Activated T-cell treated with anti-CD3 and anti-CD28 coated beads, Interleukin-2, amount 50 U/mL, for 72 hours (primary cell): ENCODE measurements around the gene KRT34. TPM values are rescaled to one million over a fixed set of nuclear protein-coding genes. Genes with fewer than 3 reads are reported as not detected.

Source experiments
- ATAC-seq, 2 donors: fragments of 150-1000 bp; cut with Tn5 transposase; replicated peaks in 1 of 2; 2 replicates each; pipeline ENCODE4 v1.10.0; 2021; ENCODE audit warnings: moderate library complexity in 2 of 2, mild to moderate bottlenecking in 1 of 2
- DNase-seq, 2 donors: peaks; one replicate each; pipeline ENCODE4 v3.0.0; 2021 to 2022; ENCODE audit warnings: mixed read lengths in 1 of 2
- H3K27ac Mint-ChIP-seq: one replicate; pipeline ENCODE4 v1.8.0; 2022; ENCODE audit warnings: mild to moderate bottlenecking, moderate library complexity, mixed read lengths
- H3K27me3 Mint-ChIP-seq: one replicate; pipeline ENCODE4 v1.8.0; 2022; ENCODE audit warnings: low read depth, mixed read lengths
- H3K36me3 Mint-ChIP-seq, 2 donors: one replicate each; pipeline ENCODE4 v1.8.0; 2022; ENCODE audit warnings: mixed read lengths in 2 of 2, mild to moderate bottlenecking in 1 of 2; ENCODE audit not compliant: insufficient read depth in 2 of 2
- H3K4me1 Mint-ChIP-seq: one replicate; pipeline ENCODE4 v1.8.0; 2022; ENCODE audit warnings: low read depth, mixed read lengths
- H3K4me3 Mint-ChIP-seq, 2 donors: one replicate each; pipeline ENCODE4 v1.8.0; 2022; ENCODE audit warnings: mild to moderate bottlenecking in 2 of 2, mixed read lengths in 2 of 2, moderate library complexity in 2 of 2
- H3K9me3 Mint-ChIP-seq, 2 donors: one replicate each; pipeline ENCODE4 v1.8.0; 2022; ENCODE audit warnings: mixed read lengths in 2 of 2
- total RNA-seq, 2 donors: library from RNA; stranded (reverse); gene quantifications; one replicate each; pipeline ENCODE4 v1.2.3, GENCODE V29; 2022

The KRT34 gene
- total RNA-seq, 2 donors from 2014 or later: not detected

DNA sequence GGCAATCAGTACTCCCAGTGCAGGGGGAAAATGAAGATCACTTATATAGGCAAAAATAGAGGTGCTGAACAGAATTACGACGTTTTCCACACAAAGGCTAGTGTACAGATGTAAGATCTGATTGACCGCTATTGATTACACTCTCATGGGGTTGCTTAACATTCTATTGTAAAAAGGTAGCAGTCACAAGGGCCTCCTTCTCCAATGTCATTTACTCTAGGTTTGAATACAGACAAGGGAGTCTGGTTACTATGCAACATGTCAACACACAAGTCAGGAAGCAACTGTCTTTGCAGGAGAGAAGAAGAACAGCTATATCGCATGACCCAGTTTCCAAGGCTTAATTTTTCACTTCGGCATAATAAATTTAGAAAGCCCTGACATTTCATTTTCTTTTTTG is 34.4 kb upstream of the KRT34 start:
- DNase-seq (no peak), ATAC-seq (no peak)
- H3K4me3 Mint-ChIP-seq: no peak overlapping the region
- H3K27ac Mint-ChIP-seq: no peak overlapping the region
- no peaks in the 10 kb centered on the region for H3K27me3 Mint-ChIP-seq
- H3K9me3 Mint-ChIP-seq: no peaks in the 10 kb centered on the region
- no peaks in the 10 kb centered on the region for H3K4me1 Mint-ChIP-seq
- H3K36me3 Mint-ChIP-seq: no peaks in the 10 kb centered on the region

DNA sequence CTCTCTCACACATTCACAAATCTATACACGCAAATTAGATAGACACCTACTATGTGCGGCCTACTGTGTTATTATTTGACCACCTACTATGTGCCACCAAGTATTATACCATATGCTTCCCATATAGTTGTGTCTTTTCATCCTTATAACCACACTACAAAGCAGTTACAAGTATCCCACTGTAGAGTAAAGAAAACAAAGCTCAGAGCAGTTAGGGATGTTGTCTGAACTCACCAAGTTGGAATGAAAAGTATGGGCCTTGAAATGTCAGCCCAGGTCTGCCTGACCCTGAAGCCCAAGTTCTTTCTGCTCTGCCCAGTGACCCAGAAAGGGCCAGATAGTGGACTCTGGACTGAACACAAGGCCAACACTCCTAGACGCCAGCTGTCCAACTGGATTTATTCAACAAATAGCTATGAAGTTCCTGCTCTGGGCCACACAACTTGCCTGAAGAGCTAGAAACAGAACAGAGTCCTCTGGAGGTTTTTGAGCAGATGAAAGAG is 33.8 kb upstream of the KRT34 start:
- H3K36me3 Mint-ChIP-seq: no peaks in the 10 kb centered on the region
- DNase-seq (no peak), ATAC-seq (no peak)
- no peak overlapping the region for H3K27ac Mint-ChIP-seq
- H3K27me3 Mint-ChIP-seq: no peaks in the 10 kb centered on the region
- H3K4me3 Mint-ChIP-seq: no peak overlapping the region
- H3K9me3 Mint-ChIP-seq: no peaks in the 10 kb centered on the region
- no peaks in the 10 kb centered on the region for H3K4me1 Mint-ChIP-seq

DNA sequence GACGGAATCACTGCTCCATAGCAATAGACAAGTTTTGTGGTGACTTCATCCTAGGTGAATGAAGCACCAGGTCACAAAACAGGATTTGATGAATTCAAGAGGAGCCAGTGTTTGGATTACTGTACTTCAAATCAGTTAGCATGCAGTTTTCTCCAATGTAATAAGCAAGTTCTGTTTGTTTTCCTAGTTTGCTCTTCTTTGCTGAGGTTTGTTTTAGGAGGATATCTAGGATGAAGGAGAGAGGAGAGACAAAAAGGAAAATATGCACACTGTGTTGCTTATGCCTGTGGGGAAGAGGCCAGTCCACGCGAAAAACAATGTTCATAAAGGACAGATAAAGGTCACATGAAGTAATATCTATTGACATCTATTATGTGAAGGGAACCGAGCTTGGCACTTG is 33.3 kb upstream of the KRT34 start:
- H3K36me3 Mint-ChIP-seq: no peaks in the 10 kb centered on the region
- H3K9me3 Mint-ChIP-seq: no peaks in the 10 kb centered on the region
- no peak for DNase-seq
- H3K4me3 Mint-ChIP-seq: no peak overlapping the region
- no peaks in the 10 kb centered on the region for H3K27me3 Mint-ChIP-seq
- ATAC-seq: no peak
- no peaks in the 10 kb centered on the region for H3K4me1 Mint-ChIP-seq
- no peak overlapping the region for H3K27ac Mint-ChIP-seq

DNA sequence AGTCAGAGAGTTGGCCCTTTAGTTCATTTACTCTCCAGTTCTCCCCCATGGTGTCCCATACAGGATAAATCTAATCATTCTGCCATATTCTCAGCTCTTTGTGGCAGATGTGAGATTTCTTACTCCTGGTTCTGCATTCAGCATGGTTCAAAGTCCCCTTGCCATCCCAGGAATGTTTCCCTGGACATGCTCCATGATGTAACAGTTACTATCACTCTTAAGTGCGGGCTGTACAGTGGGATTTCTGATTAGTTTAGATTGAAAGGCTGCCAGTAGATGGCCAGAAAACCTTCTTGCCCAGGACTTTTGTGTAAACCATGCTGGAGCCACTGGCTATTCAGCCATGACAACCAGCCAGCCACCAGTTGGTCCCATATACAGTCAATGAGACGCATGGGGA is 31.9 kb upstream of the KRT34 start:
- Mint-ChIP-seq H3K36me3 (no peaks in the 10 kb centered on the region), H3K27ac (no peak overlapping the region), H3K27me3 (no peaks in the 10 kb centered on the region), H3K4me3 (no peak overlapping the region), H3K4me1 (peaks cover 2% of the 10 kb centered on the region), H3K9me3 (no peaks in the 10 kb centered on the region)
- DNase-seq: no peak
- ATAC-seq: no peak

DNA sequence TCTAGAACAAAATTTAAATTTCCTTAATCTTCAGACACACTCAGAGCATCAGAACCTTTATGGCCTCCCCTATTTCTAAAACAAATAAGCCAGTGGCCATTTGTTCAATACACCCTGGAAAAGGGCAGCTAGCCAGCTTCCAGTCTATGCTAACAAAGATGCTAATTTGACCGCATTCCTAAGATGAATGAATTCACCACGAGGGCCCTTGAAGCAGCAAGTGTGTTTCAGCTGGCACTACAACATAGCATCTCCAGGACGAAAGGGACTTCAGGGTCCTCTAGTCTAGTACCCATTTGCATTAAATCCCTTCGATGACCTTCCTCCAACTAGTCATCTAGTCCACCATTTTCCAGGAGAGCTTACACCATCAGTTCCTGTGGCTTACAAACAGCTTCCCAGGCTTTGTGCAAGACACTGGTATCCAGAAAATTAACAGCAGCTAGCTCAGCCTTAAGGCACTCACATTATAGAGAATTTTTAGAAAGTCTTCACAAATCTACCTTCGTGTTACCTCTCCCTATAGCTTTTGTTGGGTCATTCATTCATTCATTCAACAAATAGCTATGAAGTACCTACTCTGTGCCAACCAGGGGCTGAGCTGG is 31.3 kb upstream of the KRT34 start:
- Mint-ChIP-seq H3K4me3 (no peak overlapping the region), H3K27me3 (no peaks in the 10 kb centered on the region), H3K9me3 (no peaks in the 10 kb centered on the region), H3K36me3 (no peaks in the 10 kb centered on the region), H3K27ac (no peak overlapping the region), H3K4me1 (peaks cover 7% of the 10 kb centered on the region)
- no peak for DNase-seq
- ATAC-seq: no peak

DNA sequence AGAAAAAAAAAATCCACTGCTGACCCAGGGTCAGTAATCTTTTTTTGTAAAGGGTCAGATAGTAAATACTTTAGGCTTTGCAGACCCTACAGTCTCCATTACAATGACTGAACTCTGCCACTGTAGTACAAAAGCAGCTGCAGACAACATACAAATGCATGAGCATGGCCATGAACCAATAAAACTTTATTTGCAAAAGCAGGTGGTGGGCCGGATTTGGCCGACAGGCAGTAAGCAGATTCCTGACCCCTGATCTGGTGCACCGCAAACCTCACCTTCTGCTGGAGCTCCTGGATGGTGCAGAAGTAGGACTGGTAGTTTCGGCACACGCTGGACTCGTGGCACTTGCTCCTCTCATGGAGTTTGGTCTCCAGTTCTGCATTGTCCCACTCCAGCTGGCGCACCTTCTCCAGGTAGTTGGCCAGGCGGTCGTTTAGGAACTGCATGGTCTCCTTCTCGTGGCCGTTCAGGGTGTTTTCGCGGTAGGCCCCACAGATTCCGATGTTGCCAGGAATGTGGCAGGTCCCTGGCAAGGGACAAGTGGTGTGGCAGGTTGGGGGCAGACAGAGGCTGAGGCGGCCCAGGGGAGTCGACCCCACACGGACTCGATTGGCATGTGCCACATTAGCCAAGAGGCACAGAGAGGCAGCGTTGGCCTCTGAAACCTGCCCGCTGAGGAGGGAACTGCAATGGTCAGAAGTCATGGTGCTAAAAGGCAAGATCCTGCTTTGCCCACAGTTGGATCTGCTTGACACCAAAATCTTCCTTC is 29.1 kb upstream of the KRT34 start:
- no peak for ATAC-seq
- H3K4me3 Mint-ChIP-seq: no peak overlapping the region
- no peaks in the 10 kb centered on the region for H3K36me3 Mint-ChIP-seq
- H3K9me3 Mint-ChIP-seq: no peaks in the 10 kb centered on the region
- peaks cover 10% of the 10 kb centered on the region for H3K4me1 Mint-ChIP-seq
- H3K27ac Mint-ChIP-seq: no peak overlapping the region
- H3K27me3 Mint-ChIP-seq: no peaks in the 10 kb centered on the region
- no peak for DNase-seq

DNA sequence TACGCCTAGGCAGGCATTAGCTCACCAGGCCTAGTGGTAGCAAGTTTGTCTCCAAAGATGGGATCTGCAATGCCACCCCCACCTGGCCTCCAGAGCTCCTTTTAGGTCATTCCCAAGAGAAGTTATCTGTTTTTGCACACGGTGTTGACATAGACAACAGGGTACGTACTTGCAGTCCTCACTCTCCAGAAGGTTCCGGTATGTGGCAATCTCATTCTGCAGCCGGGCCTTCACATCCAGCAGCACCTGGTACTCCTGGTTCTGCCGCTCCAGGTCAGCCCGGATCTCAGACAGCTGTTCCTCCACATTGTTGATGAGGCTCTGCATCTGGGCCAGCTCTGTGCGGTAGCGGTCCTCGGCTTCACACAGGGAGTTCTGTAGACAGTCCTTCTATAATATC is 25.1 kb upstream of the KRT34 start:
- Mint-ChIP-seq H3K27me3 (no peaks in the 10 kb centered on the region), H3K4me1 (peaks cover 50% of the 10 kb centered on the region), H3K9me3 (no peaks in the 10 kb centered on the region), H3K27ac (no peak overlapping the region), H3K36me3 (no peaks in the 10 kb centered on the region), H3K4me3 (no peak overlapping the region)
- ATAC-seq (no peak), DNase-seq (no peak)

DNA sequence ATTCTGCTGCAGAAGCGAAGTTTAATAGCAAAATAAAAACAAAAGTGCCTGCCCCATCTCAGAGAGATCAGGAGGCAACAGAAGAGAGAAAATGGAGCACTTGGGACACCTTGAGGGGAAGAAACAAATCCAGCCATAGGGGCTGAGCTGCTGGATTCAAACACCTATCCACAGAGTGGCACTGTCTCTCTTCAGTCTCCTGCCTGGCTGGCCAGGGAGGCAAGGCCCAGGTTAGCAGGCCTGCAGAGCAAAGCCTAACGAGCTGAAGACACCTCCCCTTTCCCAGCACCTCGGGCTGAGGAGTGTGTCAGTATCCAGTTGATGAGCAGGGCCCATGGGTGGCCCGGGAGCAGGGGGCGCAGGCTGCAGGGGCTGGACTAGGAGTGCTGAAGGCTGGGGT is 24.1 kb upstream of the KRT34 start:
- peaks cover 51% of the 10 kb centered on the region for H3K4me1 Mint-ChIP-seq
- H3K27ac Mint-ChIP-seq: no peak overlapping the region
- H3K36me3 Mint-ChIP-seq: no peaks in the 10 kb centered on the region
- DNase-seq (no peak), ATAC-seq (no peak)
- H3K9me3 Mint-ChIP-seq: no peaks in the 10 kb centered on the region
- no peak overlapping the region for H3K4me3 Mint-ChIP-seq
- no peaks in the 10 kb centered on the region for H3K27me3 Mint-ChIP-seq

DNA sequence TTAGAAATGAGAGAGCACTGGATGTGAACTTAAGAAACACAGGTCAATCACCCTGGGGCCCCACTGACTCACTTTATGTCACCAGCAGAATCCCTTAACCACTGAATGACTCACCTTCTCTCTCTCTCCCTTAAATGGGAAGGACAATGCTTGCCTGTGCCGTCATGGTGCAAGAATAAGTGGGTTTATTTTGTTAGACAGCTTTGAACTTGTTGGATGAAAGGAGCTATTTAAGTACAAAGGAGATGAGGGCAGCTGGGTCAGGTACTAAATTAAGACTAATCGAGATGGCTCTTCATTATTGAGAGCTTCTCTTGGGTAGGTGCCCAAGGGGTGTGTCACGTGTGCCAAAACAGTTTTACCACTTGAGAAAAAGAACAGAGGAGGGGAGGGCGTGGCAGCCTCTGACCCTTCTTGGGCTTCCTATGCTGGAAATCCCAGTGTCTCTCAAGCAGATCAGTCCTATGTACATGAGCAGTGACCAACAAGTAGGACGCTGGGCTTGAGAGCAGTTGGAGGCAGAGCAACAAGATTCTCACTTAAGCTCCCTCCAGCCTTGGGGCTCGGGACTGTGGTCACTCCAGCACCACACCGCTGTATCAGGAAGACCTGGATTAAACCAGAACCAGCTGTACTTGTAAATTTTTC is 22.0 kb upstream of the KRT34 start:
- H3K27ac Mint-ChIP-seq: peak overlapping the region; percentile 62
- DNase-seq (peak; percentile 65 to 75), ATAC-seq (peak; percentile 90 to 91)
- peaks cover 51% of the 10 kb centered on the region for H3K4me1 Mint-ChIP-seq
- no peaks in the 10 kb centered on the region for H3K36me3 Mint-ChIP-seq
- peak overlapping the region; percentile 61 to 72 for H3K4me3 Mint-ChIP-seq
- H3K27me3 Mint-ChIP-seq: peaks cover 6% of the 10 kb centered on the region
- H3K9me3 Mint-ChIP-seq: no peaks in the 10 kb centered on the region

DNA sequence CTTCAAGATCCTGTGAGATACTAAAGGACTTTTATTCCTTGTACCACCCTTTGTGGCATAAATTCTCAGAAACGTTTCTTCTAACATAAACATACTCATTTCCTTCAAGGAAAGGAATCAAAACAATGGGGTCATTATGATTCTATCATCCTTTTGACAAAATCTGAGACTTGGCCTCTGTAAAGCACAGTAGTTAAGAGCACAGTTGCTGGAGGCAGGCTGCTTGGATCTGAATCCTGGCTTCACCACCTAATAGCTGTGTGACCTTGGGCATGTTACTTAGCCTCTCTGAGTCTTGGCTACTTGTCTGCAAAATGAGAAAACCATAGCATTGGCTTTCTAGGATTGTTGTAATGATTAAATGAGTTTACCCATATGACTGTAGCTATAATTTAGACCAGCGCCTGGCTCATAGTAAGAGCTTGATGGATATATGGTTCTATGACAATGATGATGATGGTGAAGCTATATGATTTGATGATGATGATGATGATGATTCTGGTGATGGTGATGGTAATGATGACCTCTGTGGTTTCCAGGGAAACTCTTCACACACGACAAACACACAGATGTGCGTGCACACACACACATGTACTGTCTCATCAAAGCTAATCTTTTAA is 21.4 kb upstream of the KRT34 start:
- no peaks in the 10 kb centered on the region for H3K9me3 Mint-ChIP-seq
- peaks cover 45% of the 10 kb centered on the region for H3K4me1 Mint-ChIP-seq
- DNase-seq (peak in 1 of 2 donors; percentile 12), ATAC-seq (no peak)
- H3K36me3 Mint-ChIP-seq: no peaks in the 10 kb centered on the region
- peaks cover 6% of the 10 kb centered on the region for H3K27me3 Mint-ChIP-seq
- H3K27ac Mint-ChIP-seq: peak overlapping the region; percentile 87
- peak overlapping the region; percentile 61 to 72 for H3K4me3 Mint-ChIP-seq

DNA sequence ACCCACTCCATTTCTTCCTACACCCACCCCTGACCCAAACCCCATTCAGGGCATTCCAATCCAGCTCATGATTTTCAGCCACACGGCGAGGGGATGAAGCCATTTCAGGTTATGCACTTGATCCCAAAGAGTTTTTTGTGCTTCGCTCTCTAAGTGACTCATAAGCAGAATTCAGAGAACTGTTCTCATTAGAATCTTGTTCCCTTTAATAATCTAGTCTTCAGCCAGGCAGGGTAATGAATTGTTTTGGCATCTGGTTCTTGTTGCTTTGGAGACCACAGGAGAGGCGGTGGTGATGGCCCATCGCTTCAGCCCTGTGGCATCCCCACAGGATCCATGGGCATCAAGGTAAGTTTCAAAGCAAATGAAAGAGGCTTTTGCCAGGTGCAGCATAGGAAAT is 20.1 kb upstream of the KRT34 start:
- ATAC-seq: no peak
- peak overlapping the region; percentile 21 to 51 for H3K4me3 Mint-ChIP-seq
- peaks cover 6% of the 10 kb centered on the region for H3K27me3 Mint-ChIP-seq
- H3K4me1 Mint-ChIP-seq: peaks cover 41% of the 10 kb centered on the region
- no peaks in the 10 kb centered on the region for H3K36me3 Mint-ChIP-seq
- DNase-seq: no peak
- H3K27ac Mint-ChIP-seq: no peak overlapping the region
- no peaks in the 10 kb centered on the region for H3K9me3 Mint-ChIP-seq

DNA sequence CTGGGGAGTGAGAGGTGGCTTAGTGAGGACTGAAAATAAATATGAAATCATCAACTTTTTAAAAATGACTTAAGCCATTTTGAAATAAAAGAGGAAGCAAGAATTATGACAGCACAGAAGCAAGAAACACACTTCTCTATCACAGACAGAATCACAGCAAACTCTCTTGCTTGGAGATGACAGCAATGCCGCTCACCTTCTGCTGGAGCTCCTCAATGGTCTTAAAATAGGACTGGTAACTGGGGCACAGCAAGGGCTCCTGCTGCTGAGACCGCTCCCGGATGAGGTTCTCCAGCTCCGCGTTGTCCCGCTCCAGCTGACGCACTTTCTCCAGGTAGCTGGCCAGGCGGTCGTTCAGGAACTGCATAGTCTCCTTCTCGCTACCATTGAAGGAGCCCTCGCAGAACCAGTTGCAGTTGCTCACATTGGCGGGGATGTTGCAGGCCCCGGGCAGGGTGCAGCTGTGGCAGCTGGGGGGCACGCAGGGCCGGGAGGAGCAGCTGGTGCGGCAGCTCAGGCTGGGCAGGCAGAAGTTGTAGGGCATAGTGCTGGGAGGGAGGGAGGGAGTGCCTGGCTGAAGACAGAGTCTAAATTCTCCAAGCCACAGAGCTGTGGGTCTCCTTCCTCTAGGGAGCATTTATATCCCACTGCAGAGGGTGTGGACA is 15.0 kb upstream of the KRT34 start, which contains the start of gene KRT31:
Gene KRT31, minus strand, starts transcription at position 613 of the 665 bp plus-strand sequence. Its CDS starts 69 bp downstream, at position 544.
- no peaks in the 10 kb centered on the region for H3K9me3 Mint-ChIP-seq
- H3K4me3 Mint-ChIP-seq: no peak within 1 kb of the TSS
- peaks cover under 1% of the 10 kb centered on the region for H3K4me1 Mint-ChIP-seq
- ATAC-seq (no peak), DNase-seq (no peak)
- no peak within 1 kb of the TSS for H3K27ac Mint-ChIP-seq
- H3K27me3 Mint-ChIP-seq: peaks cover 8% of the 10 kb centered on the region
- H3K36me3 Mint-ChIP-seq: no peaks in the 10 kb centered on the region
